ENCODE measurements around the gene ALX3. TPM values are rescaled to one million over a fixed set of nuclear protein-coding genes. Genes with fewer than 3 reads are reported as not detected.
A peak's percentile ranks its signal among the peaks of the same experiment; 100 is the strongest.

Gene ALX3
- total RNA-seq, 1 donor from 2014 or later: not detected

DNA sequence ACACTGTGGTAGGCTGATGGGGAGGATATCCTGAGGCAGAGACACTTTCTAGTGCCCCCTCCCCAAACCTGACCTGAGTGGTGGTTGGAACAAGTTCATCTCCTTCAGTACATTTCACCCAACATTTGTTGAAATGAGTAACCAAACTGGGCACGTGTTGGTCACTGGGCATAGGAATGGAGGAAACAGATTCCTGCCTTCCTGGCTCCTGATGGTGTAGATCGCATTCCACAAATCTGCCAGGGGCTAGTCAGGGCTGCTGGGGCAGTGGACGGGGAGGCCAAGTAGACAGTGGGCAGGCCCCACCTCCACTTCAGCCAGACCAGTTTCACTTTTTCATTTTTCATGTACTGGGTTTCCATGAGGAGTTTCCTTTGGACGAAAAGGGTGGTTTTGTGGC, 16.5 kb upstream of the ALX3 start:
- Mint-ChIP-seq H3K27ac (ENCODE audit: unreplicated experiment) (no peak overlapping the region), H3K4me3 (ENCODE audit: unreplicated experiment) (no peak overlapping the region), H3K4me1 (ENCODE audit: low read depth, unreplicated experiment) (peaks cover 13% of the 10 kb centered on the region), H3K36me3 (ENCODE audit: low read depth, unreplicated experiment) (peaks cover 2% of the 10 kb centered on the region), H3K27me3 (ENCODE audit: low read depth, unreplicated experiment) (peaks cover 77% of the 10 kb centered on the region), H3K9me3 (ENCODE audit: unreplicated experiment) (peaks cover 2% of the 10 kb centered on the region)
- TF ChIP-seq, protein P1, sequence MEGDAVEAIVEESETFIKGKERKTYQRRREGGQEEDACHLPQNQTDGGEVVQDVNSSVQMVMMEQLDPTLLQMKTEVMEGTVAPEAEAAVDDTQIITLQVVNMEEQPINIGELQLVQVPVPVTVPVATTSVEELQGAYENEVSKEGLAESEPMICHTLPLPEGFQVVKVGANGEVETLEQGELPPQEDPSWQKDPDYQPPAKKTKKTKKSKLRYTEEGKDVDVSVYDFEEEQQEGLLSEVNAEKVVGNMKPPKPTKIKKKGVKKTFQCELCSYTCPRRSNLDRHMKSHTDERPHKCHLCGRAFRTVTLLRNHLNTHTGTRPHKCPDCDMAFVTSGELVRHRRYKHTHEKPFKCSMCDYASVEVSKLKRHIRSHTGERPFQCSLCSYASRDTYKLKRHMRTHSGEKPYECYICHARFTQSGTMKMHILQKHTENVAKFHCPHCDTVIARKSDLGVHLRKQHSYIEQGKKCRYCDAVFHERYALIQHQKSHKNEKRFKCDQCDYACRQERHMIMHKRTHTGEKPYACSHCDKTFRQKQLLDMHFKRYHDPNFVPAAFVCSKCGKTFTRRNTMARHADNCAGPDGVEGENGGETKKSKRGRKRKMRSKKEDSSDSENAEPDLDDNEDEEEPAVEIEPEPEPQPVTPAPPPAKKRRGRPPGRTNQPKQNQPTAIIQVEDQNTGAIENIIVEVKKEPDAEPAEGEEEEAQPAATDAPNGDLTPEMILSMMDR (IDR thresholded peaks at IDR 0.05; ENCODE audit: insufficient read depth, low read depth, low read length): no peak
- TF ChIP-seq EZH2 (IDR thresholded peaks at IDR 0.05; ENCODE audit: insufficient read depth, low read length): no peak
- FAIRE-seq (no peak), DNase-seq (ENCODE audit: low read depth) (no peak)
- Histone ChIP-seq H3K27ac (ENCODE audit: low read depth, low read length) (no peak overlapping the region), H4K20me1 (ENCODE audit: insufficient read depth, low read length) (no peaks in the 10 kb centered on the region), H3K9me3 (ENCODE audit: insufficient read depth, low read depth, low read length) (no peaks in the 10 kb centered on the region), H3K36me3 (ENCODE audit: insufficient read depth, low read length) (no peaks in the 10 kb centered on the region), H3K27me3 (ENCODE audit: insufficient read depth, low read length) (peaks cover 77% of the 10 kb centered on the region), H3K4me3 (ENCODE audit: insufficient read depth, low read depth, low read length) (no peak overlapping the region), H3K4me2 (ENCODE audit: low read length) (no peak overlapping the region), H2AFZ (ENCODE audit: low read depth, low read length) (no peak overlapping the region), H3K9ac (ENCODE audit: low read length) (no peak overlapping the region), H3K79me2 (ENCODE audit: insufficient read depth, low read length) (no peaks in the 10 kb centered on the region), H3K4me1 (ENCODE audit: insufficient read depth, low read length) (peaks cover 10% of the 10 kb centered on the region)

DNA sequence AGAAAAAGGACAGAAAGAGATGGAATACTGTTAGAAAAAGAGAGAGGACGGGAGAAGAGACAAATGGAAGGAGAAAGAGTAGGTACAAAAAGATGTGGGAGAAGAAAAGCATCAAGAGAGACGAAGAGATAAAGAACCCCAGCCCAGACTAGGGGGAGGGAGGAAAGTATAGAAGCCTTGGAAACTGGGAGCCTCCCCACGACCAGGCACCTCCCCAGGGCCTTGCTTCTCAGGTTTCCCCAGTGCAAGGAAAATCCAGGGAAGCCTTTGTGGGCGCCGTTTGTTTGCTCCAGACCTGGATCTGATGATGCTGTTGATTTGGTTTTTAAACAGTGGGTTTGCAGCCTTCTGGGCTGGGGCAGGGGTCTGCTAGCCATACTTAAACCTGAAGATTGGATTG, 15.2 kb upstream of the ALX3 start:
- Mint-ChIP-seq H3K9me3 (ENCODE audit: unreplicated experiment) (peaks cover 6% of the 10 kb centered on the region), H3K36me3 (ENCODE audit: low read depth, unreplicated experiment) (peaks cover 2% of the 10 kb centered on the region), H3K4me1 (ENCODE audit: low read depth, unreplicated experiment) (peaks cover 11% of the 10 kb centered on the region), H3K27me3 (ENCODE audit: low read depth, unreplicated experiment) (peaks cover 79% of the 10 kb centered on the region), H3K27ac (ENCODE audit: unreplicated experiment) (no peak overlapping the region), H3K4me3 (ENCODE audit: unreplicated experiment) (no peak overlapping the region)
- H3K4me2 ChIP-seq (ENCODE audit: low read length): no peak overlapping the region
- FAIRE-seq (no peak), DNase-seq (ENCODE audit: low read depth) (no peak)
- H3K4me3 ChIP-seq (ENCODE audit: insufficient read depth, low read depth, low read length): no peak overlapping the region
- no peaks in the 10 kb centered on the region for H3K36me3 ChIP-seq (ENCODE audit: insufficient read depth, low read length)
- H3K27me3 ChIP-seq (ENCODE audit: insufficient read depth, low read length): peaks cover 70% of the 10 kb centered on the region
- H3K9ac ChIP-seq (ENCODE audit: low read length): no peak overlapping the region
- no peak overlapping the region for H2AFZ ChIP-seq (ENCODE audit: low read depth, low read length)
- H3K79me2 ChIP-seq (ENCODE audit: insufficient read depth, low read length): no peaks in the 10 kb centered on the region
- peaks cover 10% of the 10 kb centered on the region for H3K4me1 ChIP-seq (ENCODE audit: insufficient read depth, low read length)
- TF ChIP-seq, protein P1 (IDR thresholded peaks at IDR 0.05; ENCODE audit: insufficient read depth, low read depth, low read length): no peak
- TF ChIP-seq EZH2 (IDR thresholded peaks at IDR 0.05; ENCODE audit: insufficient read depth, low read length): no peak
- H3K9me3 ChIP-seq (ENCODE audit: insufficient read depth, low read depth, low read length): no peaks in the 10 kb centered on the region
- no peaks in the 10 kb centered on the region for H4K20me1 ChIP-seq (ENCODE audit: insufficient read depth, low read length)
- no peak overlapping the region for H3K27ac ChIP-seq (ENCODE audit: low read depth, low read length)

DNA sequence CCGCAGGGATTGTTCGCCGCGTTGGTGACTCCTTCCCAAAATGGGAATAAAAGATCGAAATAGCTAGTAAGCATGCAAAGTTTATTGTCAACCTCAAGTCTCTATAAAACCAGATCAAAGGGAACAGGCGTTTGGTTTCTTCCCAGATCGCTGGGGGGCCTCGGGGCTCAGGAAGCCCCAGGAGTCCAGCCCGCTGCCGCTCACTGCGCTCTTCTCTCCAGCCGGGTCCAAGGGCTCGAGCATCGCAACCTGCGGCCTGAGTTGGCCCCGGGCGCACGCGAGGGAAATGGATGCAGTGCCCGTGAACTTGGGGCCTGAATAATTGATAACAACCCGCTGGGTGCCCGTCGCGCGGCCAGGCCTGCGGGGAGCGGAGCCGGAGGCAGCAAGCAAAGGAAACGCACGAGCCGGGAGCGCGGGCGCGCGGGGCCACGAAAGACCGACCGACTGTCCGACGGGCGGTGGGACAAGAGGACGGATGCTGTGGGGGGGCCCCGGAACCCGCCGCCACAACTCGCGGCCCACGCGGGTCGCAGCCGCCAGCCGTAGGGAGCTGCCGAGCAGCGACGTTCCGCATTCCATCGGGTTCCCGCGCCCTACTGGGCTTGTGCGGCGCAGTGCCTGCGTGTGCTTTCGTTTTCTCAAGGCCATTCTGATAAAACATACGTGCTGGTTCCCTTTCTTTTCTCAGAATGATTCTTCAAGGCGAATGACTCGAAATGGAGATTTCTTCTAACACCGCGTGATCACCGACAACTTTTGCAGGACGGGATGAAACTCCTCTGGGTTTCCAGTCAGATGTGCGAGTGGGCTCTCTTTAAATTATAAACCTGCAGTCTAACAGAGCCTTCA, 14.0 kb upstream of the ALX3 start:
- Histone ChIP-seq H3K4me2 (ENCODE audit: low read length) (peak overlapping the region; percentile 83), H3K4me1 (ENCODE audit: insufficient read depth, low read length) (peaks cover 10% of the 10 kb centered on the region), H3K27ac (ENCODE audit: low read depth, low read length) (no peak overlapping the region), H2AFZ (ENCODE audit: low read depth, low read length) (peak overlapping the region; percentile 57), H3K4me3 (ENCODE audit: insufficient read depth, low read depth, low read length) (peak overlapping the region; percentile 53), H3K36me3 (ENCODE audit: insufficient read depth, low read length) (no peaks in the 10 kb centered on the region), H3K27me3 (ENCODE audit: insufficient read depth, low read length) (peaks cover 62% of the 10 kb centered on the region), H3K9ac (ENCODE audit: low read length) (no peak overlapping the region), H3K9me3 (ENCODE audit: insufficient read depth, low read depth, low read length) (no peaks in the 10 kb centered on the region), H3K79me2 (ENCODE audit: insufficient read depth, low read length) (no peaks in the 10 kb centered on the region), H4K20me1 (ENCODE audit: insufficient read depth, low read length) (no peaks in the 10 kb centered on the region)
- peaks cover 2% of the 10 kb centered on the region for H3K36me3 Mint-ChIP-seq (ENCODE audit: low read depth, unreplicated experiment)
- H3K27me3 Mint-ChIP-seq (ENCODE audit: low read depth, unreplicated experiment): peaks cover 81% of the 10 kb centered on the region
- peaks cover 6% of the 10 kb centered on the region for H3K9me3 Mint-ChIP-seq (ENCODE audit: unreplicated experiment)
- peaks cover 6% of the 10 kb centered on the region for H3K4me1 Mint-ChIP-seq (ENCODE audit: low read depth, unreplicated experiment)
- H3K27ac Mint-ChIP-seq (ENCODE audit: unreplicated experiment): no peak overlapping the region
- TF ChIP-seq, protein P1 (IDR thresholded peaks at IDR 0.05; ENCODE audit: insufficient read depth, low read depth, low read length): no peak
- peak; percentile 73 for TF ChIP-seq EZH2 (IDR thresholded peaks at IDR 0.05; ENCODE audit: insufficient read depth, low read length)
- H3K4me3 Mint-ChIP-seq (ENCODE audit: unreplicated experiment): peak overlapping the region; percentile 76
- FAIRE-seq (no peak), DNase-seq (ENCODE audit: low read depth) (peak; percentile 32)

All from astrocyte (in vitro differentiated cells and primary cell).